ENCODE measurements around the gene IFNL1. TPM values are rescaled to one million over a fixed set of nuclear protein-coding genes. Genes with fewer than 3 reads are reported as not detected.

Gene IFNL1
- total and polyA plus RNA-seq, 2 donors (not counting 1 experiment from before 2014, with no cell fraction given) = not detected

DNA sequence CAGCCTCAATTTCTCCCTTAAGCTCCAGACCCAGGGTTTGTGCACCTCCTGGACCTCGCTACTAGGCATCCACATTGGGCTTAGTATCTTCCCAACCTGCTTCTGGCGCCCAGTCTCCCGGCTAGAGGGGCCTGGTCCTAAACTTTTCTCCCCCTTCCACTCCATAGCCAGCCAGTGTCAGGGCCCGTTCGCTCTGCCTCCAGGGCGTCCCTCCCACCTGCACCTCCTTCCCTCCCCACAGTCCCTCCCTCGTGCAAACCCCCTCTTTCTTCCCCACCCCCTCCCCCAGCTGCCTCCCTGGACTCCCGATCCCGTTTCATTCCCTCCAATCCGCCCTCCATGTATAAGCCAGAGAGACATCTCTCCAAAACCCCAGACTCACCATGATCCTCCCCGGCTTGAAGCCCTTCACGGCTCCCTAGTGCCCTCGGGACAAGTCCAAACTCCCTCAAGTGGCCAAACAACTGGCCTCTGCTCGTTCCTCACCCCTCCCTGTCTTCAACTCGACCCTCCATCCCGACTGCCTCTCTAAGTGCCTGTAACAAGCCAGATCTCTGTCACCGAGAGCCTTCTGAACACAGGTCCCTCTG, 45.0 kb downstream of the IFNL1 start:
- CTCF ChIA-PET = interaction anchor here (1.0 to 1.1 kb wide), 3 partner anchors 29 to 219 kb away, joined by 3 to 4 read pairs (median 3); partner anchors contain the start of gene PLEKHG2
- H3K4me1 ChIP-seq (ENCODE audit: control insufficient read depth in 2 of 2, insufficient read depth in 2 of 2, low read length in 2 of 2) = peaks cover 39 to 52% of the 10 kb centered on the region in 2 donors

More for the DNA sequence above, 45.0 kb downstream of the IFNL1 start:
- H3K27me3 ChIP-seq (replicated peaks in 1 of 4; ENCODE audit: control extremely low read depth in 1 of 4, control insufficient read depth in 3 of 4, insufficient read depth in 4 of 4, low read length in 3 of 4) = no peaks in the 10 kb centered on the region
- intact Hi-C loops (cut with micrococcal nuclease) = loop anchor here (1.0 to 5.0 kb wide), 5 partner anchors 13 to 1921 kb away; partner anchors contain the start of genes EID2B, HNRNPUL1, PAK4 and SUPT5H
- DNase-seq = no peak
- no peak for TF ChIP-seq EZH2 (IDR thresholded peaks at IDR 0.05; ENCODE audit: borderline replicate concordance, insufficient read depth, low read depth, low read length, poor library complexity, severe bottlenecking)
- TF ChIP-seq, protein P1, sequence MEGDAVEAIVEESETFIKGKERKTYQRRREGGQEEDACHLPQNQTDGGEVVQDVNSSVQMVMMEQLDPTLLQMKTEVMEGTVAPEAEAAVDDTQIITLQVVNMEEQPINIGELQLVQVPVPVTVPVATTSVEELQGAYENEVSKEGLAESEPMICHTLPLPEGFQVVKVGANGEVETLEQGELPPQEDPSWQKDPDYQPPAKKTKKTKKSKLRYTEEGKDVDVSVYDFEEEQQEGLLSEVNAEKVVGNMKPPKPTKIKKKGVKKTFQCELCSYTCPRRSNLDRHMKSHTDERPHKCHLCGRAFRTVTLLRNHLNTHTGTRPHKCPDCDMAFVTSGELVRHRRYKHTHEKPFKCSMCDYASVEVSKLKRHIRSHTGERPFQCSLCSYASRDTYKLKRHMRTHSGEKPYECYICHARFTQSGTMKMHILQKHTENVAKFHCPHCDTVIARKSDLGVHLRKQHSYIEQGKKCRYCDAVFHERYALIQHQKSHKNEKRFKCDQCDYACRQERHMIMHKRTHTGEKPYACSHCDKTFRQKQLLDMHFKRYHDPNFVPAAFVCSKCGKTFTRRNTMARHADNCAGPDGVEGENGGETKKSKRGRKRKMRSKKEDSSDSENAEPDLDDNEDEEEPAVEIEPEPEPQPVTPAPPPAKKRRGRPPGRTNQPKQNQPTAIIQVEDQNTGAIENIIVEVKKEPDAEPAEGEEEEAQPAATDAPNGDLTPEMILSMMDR (IDR thresholded peaks at IDR 0.05) = no peak
- peak overlapping the region; percentile 96 for H3K4me2 ChIP-seq (replicated peaks; ENCODE audit: low read depth, low read length, poor library complexity, severe bottlenecking)
- ATAC-seq (ENCODE audit: low read depth) = no peak
- peak overlapping the region; percentile 88 to 98 (median 98) for H3K4me3 ChIP-seq (ENCODE audit: control extremely low read depth in 1 of 5, extremely low read depth in 1 of 5, insufficient read depth in 1 of 5, low read depth in 2 of 5, low read length in 4 of 5)
- peaks cover 0 to 3% (median 0%) of the 10 kb centered on the region in 3 donors for H3K9me3 ChIP-seq (ENCODE audit: control extremely low read depth in 1 of 3, control insufficient read depth in 2 of 3, insufficient read depth in 1 of 3, low read length in 2 of 3)
- peaks cover 50% of the 10 kb centered on the region for H3K79me2 ChIP-seq (ENCODE audit: control insufficient read depth, insufficient read depth, low read length)
- peak overlapping the region; percentile 88 for H2AFZ ChIP-seq (ENCODE audit: insufficient read depth, low read depth, low read length, poor library complexity, severe bottlenecking)
- H3K27ac ChIP-seq (ENCODE audit: low read length in 2 of 2) = peak overlapping the region; percentile 79
- H3K36me3 ChIP-seq (replicated peaks in 1 of 2; ENCODE audit: control extremely low read depth in 1 of 2, control insufficient read depth in 1 of 2, extremely low read depth in 1 of 2, insufficient read depth in 2 of 2, low read length in 1 of 2) = peaks cover 0 to 14% of the 10 kb centered on the region in 2 experiments
- Mint-ChIP-seq H3K27me3 (no peaks in the 10 kb centered on the region), H3K4me3 (peak overlapping the region; percentile 97), H3K4me1 (peaks cover 65% of the 10 kb centered on the region), H3K9me3 (ENCODE audit: insufficient read depth) (no peaks in the 10 kb centered on the region), H3K27ac (peak overlapping the region; percentile 95)
- 2% methylated on average over 17 of the region's 17 CpGs for WGBS (ENCODE audit: insufficient coverage)
- peak overlapping the region; percentile 80 for H3K9ac ChIP-seq (ENCODE audit: low read length)
- POLR2A ChIA-PET = interaction anchor here (0.7 to 1.9 kb wide), 5 partner anchors 57 to 94 kb away, joined by 3 to 10 read pairs (median 4); partner anchors contain the start of genes PLEKHG2, RPS16 and ZFP36
- peaks cover 8% of the 10 kb centered on the region for H4K20me1 ChIP-seq (ENCODE audit: control insufficient read depth, insufficient read depth, low read length, poor library complexity, severe bottlenecking)

All from B cell (primary cell).